Measurements from ENCODE around the gene ATP5ME.
"Not testable (repeated sequence)": the region's sequence is repeated elsewhere in the genome, so short reads cannot be mapped to it uniquely, and the experiment has no call there.

Gene ATP5ME

DNA sequence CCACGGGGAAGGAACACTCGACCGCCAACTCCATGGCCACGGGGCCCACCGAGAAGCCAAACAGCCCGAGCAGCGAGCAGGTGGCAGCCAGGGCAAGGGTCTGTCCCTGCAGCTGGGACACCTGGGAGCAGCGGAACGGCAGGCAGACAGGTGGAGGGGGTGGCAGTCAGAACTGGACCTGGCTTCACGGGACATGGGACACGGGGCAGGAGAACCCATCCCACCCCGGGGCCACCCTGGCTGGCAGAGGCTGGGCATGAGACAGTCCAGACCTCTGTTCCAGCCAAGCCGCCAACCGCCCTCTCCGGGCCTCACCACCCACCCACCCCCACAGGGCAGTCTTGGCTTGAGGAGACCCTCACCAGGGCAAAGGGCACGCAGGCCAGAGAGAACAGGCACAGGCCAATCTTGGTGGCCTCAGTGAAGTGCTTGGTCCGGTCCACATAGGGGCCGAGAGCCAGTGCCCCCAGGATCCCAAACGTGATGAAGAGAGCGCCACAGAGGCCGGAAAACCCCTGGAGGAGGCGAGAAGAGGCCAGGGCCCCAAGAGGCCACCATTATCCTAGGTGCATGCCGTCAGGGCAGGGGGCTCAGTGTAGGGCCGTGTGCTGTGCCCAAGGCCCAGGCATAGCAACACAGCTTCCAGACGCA, 9.3 kb upstream of the ATP5ME start:
- DNase-seq: no peak

DNA sequence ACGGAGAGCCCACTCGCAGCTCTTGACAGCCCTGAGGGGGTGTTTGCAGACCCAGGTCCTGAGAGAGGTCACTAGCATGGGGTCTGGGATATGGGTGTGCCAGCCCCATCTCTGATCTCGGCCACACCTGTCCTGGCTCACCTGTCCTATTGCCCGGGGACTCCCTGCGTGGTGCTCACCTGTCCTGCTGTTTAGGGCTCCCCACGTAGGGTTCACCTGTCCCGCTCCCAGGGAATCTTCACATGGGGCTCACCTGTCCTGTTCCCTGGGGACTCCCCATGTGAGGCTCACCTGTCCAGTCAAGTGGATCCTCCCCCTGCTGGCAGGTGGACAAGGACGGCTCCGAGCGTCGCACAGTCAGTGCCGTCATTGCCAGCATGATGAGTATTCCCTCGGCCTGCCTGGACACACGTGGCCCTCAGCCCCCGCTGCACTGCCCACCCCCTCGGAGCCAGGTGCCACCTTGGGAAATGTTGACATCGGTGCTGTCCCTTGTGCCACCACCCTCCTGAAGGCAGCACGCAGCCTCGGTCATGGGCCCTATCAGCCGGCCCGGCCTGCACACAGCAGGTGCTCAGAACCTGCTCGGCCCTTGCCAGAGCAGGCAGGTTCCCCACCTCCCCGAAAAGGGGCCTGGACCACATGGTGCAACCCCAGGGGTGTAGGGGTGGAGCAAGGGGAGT, 8.6 kb upstream of the ATP5ME start:
- DNase-seq: no peak

GRCh38 chr4:681736-682451, 7.8 kb upstream of the ATP5ME start:
- no peak for DNase-seq

DNA sequence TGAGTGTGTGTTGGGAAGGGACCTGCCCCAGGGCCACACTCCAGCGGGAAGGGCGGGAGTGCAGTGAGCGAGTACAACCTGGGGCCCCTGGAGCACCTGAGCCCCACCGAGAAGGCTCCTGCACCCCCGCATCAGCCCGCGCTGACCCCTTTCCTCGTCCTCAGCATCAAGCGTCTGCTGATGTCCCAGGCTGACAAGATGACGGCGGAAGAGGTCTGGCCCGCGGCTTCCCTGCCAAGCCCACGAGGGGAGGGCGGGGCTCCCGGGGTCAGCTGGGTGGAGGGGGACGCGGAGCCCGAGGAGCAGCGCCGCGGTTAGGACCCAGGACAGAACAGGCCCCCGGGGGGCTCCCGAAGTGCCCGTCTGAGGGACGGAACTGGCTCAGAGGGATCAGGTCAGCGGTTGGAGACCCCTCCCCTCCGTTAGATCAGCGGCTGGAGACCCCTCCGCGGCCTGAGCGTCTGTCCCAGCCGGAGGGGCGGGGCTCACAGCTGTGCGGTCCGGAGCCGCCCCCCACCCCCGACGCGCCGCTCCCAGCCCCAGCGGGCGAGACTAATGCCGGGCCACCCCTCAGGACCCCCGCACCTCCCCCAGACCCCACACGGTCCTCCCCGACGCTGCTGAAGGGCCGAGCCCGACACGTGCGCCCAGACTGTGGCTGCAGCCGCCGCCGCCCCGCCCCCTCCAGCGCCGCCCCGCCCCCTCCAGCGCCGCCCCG, 7.0 kb upstream of the ATP5ME start:
- DNase-seq: no peak

DNA sequence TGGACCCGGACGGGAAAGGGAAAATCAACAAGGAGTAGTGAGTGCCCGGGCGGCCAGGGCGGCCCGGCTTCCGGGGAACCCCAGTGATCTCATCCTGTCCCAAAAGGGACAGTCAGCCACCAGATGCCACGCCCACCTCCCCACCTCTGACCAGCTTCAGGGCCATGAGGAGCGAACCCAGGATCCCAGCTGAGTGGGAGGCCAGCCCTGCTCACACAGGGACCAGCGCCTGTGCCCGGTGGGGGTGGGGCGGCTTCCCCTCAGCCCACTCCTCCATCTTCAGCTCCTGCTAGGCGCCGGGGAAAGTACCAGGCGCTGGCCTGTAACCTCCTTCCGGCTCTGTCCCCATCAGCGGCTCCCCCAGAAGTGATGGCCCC, 6.5 kb upstream of the ATP5ME start:
- DNase-seq: no peak

DNA sequence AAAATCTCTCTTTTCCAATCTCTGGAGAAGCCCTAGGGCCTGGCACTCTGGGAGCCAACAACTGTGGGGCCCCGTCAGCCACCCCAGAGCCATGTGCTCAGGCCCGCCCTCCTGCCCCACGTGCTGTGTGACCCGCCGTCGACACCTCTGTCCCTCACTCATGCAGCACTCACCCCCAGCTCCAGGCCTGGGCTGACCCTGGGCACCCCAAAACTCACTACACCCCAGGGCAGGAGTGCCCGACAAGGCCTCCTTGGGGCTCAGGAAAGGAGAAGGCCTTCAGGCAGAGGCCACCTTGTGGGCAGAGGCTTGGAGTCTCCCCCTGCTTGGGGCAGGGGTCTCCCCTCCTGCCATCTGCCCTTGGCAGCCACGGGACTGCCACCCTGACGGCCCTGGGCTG, 6.0 kb upstream of the ATP5ME start:
- DNase-seq: no peak

GRCh38 chr4:679629-680028, 5.6 kb upstream of the ATP5ME start:
- no peak for DNase-seq

DNA sequence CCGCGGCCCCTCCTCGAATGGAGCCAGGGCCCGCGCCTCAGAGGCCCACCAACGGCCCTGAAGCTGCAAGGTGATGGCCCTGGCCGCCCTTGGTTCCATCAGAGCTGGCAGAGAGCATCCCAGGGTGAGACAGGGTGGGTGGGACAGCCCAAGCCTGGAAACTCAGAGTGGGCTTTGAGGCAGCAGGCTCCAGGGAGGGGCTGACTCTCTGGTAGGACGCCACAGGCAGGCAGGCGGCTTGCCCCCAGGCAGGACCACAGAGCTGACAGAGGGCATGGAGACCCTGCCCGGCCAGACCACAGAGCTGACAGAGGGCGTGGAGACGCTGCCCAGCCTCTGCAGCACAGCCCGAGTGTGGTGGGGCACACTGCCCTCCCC, 5.0 kb upstream of the ATP5ME start:
- DNase-seq: no peak

DNA sequence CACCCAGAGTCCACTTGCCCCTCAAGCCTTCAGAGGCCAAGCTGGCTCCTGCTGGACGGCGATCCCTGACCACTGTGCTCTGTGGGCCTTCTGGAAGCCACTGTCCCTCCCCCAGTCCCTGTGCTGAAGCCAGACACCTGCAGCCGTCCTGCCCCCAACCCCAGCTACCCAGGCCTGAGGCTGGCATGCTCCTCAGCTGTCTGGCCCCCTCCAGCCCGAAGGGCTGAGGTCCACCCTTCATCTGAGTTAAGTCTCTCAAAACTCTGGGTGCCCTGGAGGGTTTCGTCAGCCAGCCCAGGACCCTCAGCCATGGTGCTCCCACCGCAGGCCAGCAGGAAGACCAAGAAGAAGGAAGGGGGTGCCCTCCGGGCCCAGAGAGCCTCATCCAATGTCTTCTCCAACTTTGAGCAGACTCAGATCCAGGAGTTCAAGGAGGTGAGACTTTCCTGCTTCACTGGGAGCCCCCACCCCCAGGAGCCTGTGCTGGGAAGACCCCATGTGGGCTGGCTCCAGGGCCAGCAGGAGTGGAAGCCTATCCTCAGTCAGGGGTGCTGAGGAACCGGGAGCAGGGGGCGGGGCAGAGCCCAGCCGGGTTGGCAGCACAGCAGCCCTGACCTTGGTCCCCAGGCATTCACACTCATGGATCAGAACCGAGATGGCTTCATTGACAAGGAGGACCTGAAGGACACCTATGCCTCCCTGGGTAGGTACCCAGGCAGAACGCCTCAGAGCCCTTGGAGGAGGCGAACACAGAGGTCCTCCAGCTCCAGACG, 4.4 kb upstream of the ATP5ME start:
- DNase-seq: no peak

- no peak for DNase-seq
These were observed 3.6 kb upstream of the ATP5ME start for GRCh38 chr4:677431-678293.

DNA sequence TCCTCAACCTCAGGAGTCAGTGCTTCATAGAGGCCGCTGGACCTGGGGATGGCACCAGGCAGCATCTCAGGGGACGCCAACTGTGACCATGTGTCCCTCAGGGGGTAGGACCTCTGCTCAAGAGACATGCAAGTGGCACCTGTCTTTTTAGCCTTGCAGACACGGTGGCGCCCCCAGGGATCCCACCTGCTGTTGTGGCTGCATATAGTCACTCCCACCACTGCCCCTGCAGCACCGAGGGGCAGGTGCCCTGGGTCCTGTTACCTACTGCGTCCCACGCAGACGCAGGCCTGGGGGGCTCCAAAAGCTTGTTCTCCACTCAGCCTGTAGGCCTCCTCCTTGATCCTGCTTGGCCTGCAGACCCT, 2.8 kb upstream of the ATP5ME start:
- DNase-seq: no peak

DNA sequence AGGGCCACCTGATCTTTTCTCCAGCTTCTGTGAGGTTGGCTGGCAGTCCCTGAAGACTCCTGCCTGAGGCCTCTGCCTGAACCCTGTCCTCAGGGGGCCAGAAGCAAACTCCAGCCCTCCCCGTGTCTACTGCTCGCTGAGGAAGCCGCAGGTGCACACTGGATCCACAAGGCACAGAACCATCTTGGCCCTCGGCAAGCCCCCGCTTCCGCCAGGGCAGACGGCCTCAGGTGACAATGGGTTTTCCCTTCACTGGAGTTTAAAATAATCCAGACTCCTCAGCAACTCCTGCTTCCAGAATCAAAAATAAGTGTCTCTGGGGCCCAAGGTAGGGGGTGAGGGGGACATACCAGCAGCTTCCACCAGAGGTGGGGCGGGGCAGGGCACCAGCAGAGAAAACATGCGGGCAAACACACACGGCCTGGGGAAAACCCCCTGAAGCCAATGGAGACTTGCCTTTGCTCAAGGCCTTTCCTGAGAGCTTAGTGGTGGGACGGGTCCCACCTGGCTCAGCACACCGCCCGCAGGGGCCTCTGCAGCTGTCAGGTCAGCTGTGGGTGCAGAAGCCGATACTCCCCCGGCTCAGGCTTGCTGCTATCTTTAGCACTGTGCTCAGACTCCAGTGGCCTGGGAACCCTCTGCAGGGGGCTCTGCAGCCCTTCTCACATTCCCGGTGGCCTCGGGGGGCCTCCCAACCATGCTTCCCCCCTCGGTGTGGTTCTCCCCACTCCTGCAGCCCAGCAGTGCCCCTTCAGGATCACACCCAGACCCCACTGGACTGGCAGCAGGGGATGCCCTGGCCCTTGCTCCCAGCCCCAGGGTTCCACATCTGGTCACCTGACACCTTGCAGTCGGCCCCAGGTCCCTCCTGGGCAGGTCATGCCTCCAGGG, 2.1 kb upstream of the ATP5ME start:
- no peak for DNase-seq

DNA sequence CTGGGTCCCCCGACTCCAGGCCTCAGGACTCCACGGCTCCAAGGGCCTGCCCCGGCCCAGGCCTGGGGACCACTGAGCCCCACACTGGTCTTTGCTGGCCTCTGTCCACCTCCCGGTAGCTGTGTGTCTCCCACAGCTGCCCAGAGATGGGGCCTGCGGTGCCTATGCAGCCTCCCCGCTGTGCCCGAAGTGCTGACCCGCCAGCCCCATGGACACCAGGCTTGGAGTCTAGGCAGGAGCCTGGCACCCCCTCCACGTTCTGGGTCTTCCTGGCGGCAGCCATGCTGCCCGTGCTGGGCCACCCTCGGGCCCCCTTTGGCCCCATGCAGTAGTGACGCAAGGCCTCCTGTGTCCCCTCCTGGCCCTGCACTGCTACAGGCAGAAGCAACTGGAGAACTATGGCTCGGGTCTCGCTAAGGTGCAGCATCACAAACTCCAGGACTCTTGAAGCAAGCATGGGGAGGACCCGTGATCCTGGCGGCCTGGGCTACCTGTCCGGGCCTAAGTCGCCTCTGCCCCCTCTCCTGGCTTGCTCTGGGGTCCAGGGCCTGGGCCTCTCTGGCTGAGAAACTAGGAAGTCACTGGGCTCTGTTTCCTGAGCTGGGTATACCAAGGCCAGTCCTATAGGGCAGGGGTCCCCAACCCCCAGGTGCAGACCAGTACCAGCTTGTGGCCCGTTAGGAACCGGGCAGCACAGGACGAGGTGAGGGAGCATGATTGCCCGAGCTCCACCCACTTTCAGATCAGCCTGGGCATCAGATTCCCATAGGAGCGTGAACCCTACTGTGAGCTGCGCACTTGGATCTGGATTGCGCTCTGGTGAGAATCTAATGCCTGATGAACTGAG, 1.2 kb upstream of the ATP5ME start:
- DNase-seq: no peak

GRCh38 chr4:673349-674091, 556 bp downstream of the ATP5ME start:
- DNase-seq: no peak

GRCh38 chr4:671769-672168, 2.3 kb downstream of the ATP5ME start:
- DNase-seq: no peak

DNA sequence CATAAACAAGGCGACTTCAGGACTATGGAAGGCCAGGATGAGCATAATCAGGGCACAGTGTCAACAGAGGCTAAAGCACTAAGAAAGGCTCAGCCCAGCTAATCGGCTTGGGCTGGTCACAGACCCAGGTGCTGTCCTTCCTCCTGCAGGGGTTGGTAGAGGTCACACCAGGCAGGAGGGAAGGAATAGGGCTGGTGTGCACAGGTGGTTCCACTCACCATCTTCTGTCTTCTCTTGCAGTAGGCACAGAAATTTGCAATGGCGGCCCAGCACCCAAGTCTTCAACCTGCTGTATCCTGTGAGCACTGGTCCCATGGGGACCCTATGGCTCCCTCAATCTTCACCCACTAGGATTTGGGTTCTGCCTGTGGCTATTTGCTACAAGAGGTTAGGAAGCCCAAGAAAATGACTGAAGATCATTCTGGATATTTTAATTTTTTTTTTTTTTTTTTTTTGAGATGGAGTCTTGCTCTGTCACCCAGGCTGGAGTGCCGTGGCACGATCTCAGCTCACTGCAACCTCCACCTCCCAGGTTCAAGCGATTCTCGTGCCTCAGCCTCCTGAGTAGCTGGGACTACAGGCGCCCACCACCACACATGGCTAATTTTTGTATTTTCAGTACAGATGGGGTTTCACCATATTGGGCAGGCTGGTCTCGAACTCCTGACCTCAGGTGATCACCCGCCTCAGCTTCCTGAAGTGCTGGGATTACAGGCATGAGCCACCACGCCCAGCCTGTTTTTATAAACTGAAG, 4.1 kb downstream of the ATP5ME start:
- not testable (repeated sequence) for DNase-seq

- not testable (repeated sequence) for DNase-seq
These were observed 5.9 kb downstream of the ATP5ME start for GRCh38 chr4:668219-668618.

GRCh38 chr4:667545-667925, 6.5 kb downstream of the ATP5ME start:
- DNase-seq: no peak
